HCT116 (cell line): ENCODE measurements around the gene STPG3. TPM values are rescaled to one million over a fixed set of nuclear protein-coding genes. Genes with fewer than 3 reads are reported as not detected.

Experiments used
- ATAC-seq: fragments of 200-7000 bp; cut with Tn5 transposase; 2 replicates; pipeline ENCODE4 v1.9.1; 2020; ENCODE audit warnings: mild to moderate bottlenecking, moderate library complexity
- BruUV-seq: library from RNA; stranded (reverse); fragments of 400-500 nt; replicated peaks from 2 replicates; lab custom pipeline; 2021; lab: Mats Ljungman, UMichigan
- CTCF ChIA-PET: fragments of 300-600 bp; sonication (Branson Sonifier 250); formaldehyde crosslinking; loops from one replicate; lab custom pipeline; 2021; ENCODE audit warnings: antibody characterized with exemption; lab: Charles Lee
- POLR2A ChIA-PET: fragments of 300-600, 350-600 bp; sonication (Branson Sonifier 250); formaldehyde crosslinking; loops from one replicate; lab custom pipeline; 2021; ENCODE audit warnings: antibody characterized with exemption; lab: Charles Lee
- RAD21 ChIA-PET, 2 experiments: fragments of 300-600 bp; sonication (Branson Sonifier 250); formaldehyde crosslinking; loops; one replicate each; lab custom pipeline; 2023; ENCODE audit warnings: low total read pairs in 2 of 2; ENCODE audit not compliant: uncharacterized antibody in 2 of 2, unreplicated experiment in 2 of 2, low non-redundant PET in 1 of 2; lab: Charles Lee
- DNase-seq: peaks from one replicate; pipeline ENCODE4 v3.0.0-alpha.2; 2010; ENCODE audit warnings: low read depth, low spot score
- H2AFZ ChIP-seq: fragments of 200-600 bp; shearing (Covaris generic), sonication (generic); 2 replicates; pipeline ENCODE4 v1.6.1; 2017; ENCODE audit warnings: low read depth, mixed run types, mixed read lengths, antibody characterized with exemption, low read length; ENCODE audit not compliant: poor library complexity, severe bottlenecking
- H3K27ac ChIP-seq: 2 replicates; pipeline ENCODE4 v1.5.1; 2012; ENCODE audit warnings: low read depth, low read length
- H3K27me3 ChIP-seq: fragments of 200-600 bp; sonication (generic); 2 replicates; pipeline ENCODE4 v1.6.1; 2016; ENCODE audit warnings: mixed run types, low read length, mixed read lengths; ENCODE audit not compliant: insufficient read depth
- H3K36me3 ChIP-seq, 2 experiments: fragments of 200-500 bp in 1 of 2; fragments of 200-600 bp in 1 of 2; sonication (Bioruptor generic) in 1 of 2; sonication (generic) in 1 of 2; 2 replicates each; pipeline versions ENCODE4 v1.5.1 to v1.6.1; 2014 to 2016; ENCODE audit warnings: low read length in 2 of 2, inconsistent platforms in 1 of 2, mixed read lengths in 1 of 2, mixed run types in 1 of 2; ENCODE audit not compliant: insufficient read depth in 2 of 2, control insufficient read depth in 1 of 2
- H3K4me1 ChIP-seq, 2 experiments: fragments of 200-600 bp in 1 of 2; sonication (generic) in 1 of 2; 2 replicates each; pipeline versions ENCODE4 v1.5.1 to v1.6.1; 2012 to 2017; ENCODE audit warnings: low read length in 2 of 2, inconsistent platforms in 1 of 2, mild to moderate bottlenecking in 1 of 2, mixed read lengths in 1 of 2, mixed run types in 1 of 2, moderate library complexity in 1 of 2; ENCODE audit not compliant: insufficient read depth in 2 of 2, control insufficient read depth in 1 of 2
- H3K4me2 ChIP-seq: fragments of 200-600 bp; sonication (generic); 2 replicates; pipeline ENCODE4 v1.6.1; 2017; ENCODE audit warnings: mixed run types, low read length, mixed read lengths
- H3K4me3 ChIP-seq, 2 experiments: fragments of 200-600 bp in 1 of 2; sonication (generic) in 1 of 2; replicated peaks in 1 of 2; 2 replicates each; pipeline ENCODE4 v1.5.1; 2011 to 2016; ENCODE audit warnings: low read length in 2 of 2, control low read depth in 1 of 2, low read depth in 1 of 2, mild to moderate bottlenecking in 1 of 2, mixed read lengths in 1 of 2, mixed run types in 1 of 2
- H3K79me2 ChIP-seq: fragments of 200-600 bp; sonication (generic); 2 replicates; pipeline ENCODE4 v1.6.1; 2017; ENCODE audit warnings: mild to moderate bottlenecking, mixed run types, low read length, moderate library complexity, mixed read lengths; ENCODE audit not compliant: insufficient read depth
- H3K9ac ChIP-seq: fragments of 200-600 bp; sonication (generic); 2 replicates; pipeline ENCODE4 v1.6.1; 2016; ENCODE audit warnings: low read length, mixed read lengths
- H3K9me2 ChIP-seq: fragments of 200-600 bp; sonication (generic), shearing (Covaris generic); 2 replicates; pipeline ENCODE4 v1.6.1; 2017; ENCODE audit warnings: mixed run types, mild to moderate bottlenecking, moderate library complexity; ENCODE audit not compliant: insufficient read depth
- H3K9me3 ChIP-seq, 2 experiments: fragments of 200-500 bp in 1 of 2; fragments of 200-600 bp in 1 of 2; sonication (Bioruptor generic) in 1 of 2; sonication (generic) in 1 of 2; 2 replicates each; pipeline ENCODE4 v1.6.1; 2014 to 2017; ENCODE audit warnings: low read length in 2 of 2, mixed read lengths in 2 of 2, inconsistent platforms in 1 of 2, low read depth in 1 of 2, mild to moderate bottlenecking in 1 of 2, mixed run types in 1 of 2, moderate library complexity in 1 of 2; ENCODE audit not compliant: control insufficient read depth in 1 of 2, insufficient read depth in 1 of 2
- H4K20me1 ChIP-seq: fragments of 200-600 bp; sonication (generic), shearing (Covaris generic); 2 replicates; pipeline ENCODE4 v1.6.1; 2017; ENCODE audit warnings: mixed run types, mild to moderate bottlenecking, moderate library complexity; ENCODE audit not compliant: insufficient read depth
- ELF1 ChIP-seq: IDR thresholded peaks from 2 replicates; pipeline ENCODE4 v1.6.1; 2012; ENCODE audit warnings: low read depth, borderline replicate concordance
- EZH2 ChIP-seq: fragments of 200-600 bp; sonication (generic); IDR thresholded peaks from 2 replicates; pipeline ENCODE4 v1.6.1; 2017; ENCODE audit warnings: antibody characterized with exemption, mixed run types
- JUND ChIP-seq: IDR thresholded peaks from 2 replicates; pipeline ENCODE4 v1.6.1; 2012
- RAD21 ChIP-seq: IDR thresholded peaks from 2 replicates; pipeline ENCODE4 v1.6.1; 2012; ENCODE audit warnings: low read depth, mild to moderate bottlenecking
- SP1 ChIP-seq: IDR thresholded peaks from 2 replicates; pipeline ENCODE4 v1.6.1; 2012; ENCODE audit warnings: low read depth
- SRF ChIP-seq: IDR thresholded peaks from 2 replicates; pipeline ENCODE4 v1.6.1; 2012; ENCODE audit warnings: low read depth
- TCF7L2 ChIP-seq: IDR thresholded peaks from 2 replicates; pipeline ENCODE4 v1.7.0; 2011; ENCODE audit warnings: borderline replicate concordance, inconsistent platforms; ENCODE audit not compliant: insufficient read depth, insufficient read length; ENCODE audit errors: extremely low read depth
- YY1 ChIP-seq: IDR thresholded peaks from 2 replicates; pipeline ENCODE4 v1.6.1; 2011; ENCODE audit warnings: low read length, low read depth, moderate library complexity, mild to moderate bottlenecking; ENCODE audit not compliant: insufficient replicate concordance; ENCODE audit errors: extremely low read depth
- ZFX ChIP-seq: fragments of 450-650 bp; IDR thresholded peaks from 2 replicates; pipeline ENCODE4 v1.6.1; 2017
- intact Hi-C: fragments of 100-400 bp; cut with micrococcal nuclease; formaldehyde crosslinking; loops from 2 replicates; pipeline ENCODE4 v1.10.0; 2022
- total RNA-seq: library from RNA; stranded (reverse); gene quantifications from one replicate; pipeline ENCODE4 v1.2.1, GENCODE V29; 2021; ENCODE audit not compliant: unreplicated experiment
- TF ChIP-seq, protein P1 (sequence below), 3 experiments: fragments of 200-600 bp in 1 of 3; sonication (generic) in 1 of 3; IDR thresholded peaks in 2 of 3; conservative IDR thresholded peaks in 1 of 3; 2 replicates each; pipeline ENCODE4 v1.5.1; 2012 to 2017; ENCODE audit warnings: low read depth in 2 of 3, low read length in 2 of 3, antibody characterized with exemption in 1 of 3, borderline replicate concordance in 1 of 3, control low read depth in 1 of 3, mild to moderate bottlenecking in 1 of 3, mixed read lengths in 1 of 3, mixed run types in 1 of 3, moderate library complexity in 1 of 3; ENCODE audit not compliant: insufficient read depth in 1 of 3

STPG3 gene
- total RNA-seq, 1 experiment from 2014 or later: not detected

DNA sequence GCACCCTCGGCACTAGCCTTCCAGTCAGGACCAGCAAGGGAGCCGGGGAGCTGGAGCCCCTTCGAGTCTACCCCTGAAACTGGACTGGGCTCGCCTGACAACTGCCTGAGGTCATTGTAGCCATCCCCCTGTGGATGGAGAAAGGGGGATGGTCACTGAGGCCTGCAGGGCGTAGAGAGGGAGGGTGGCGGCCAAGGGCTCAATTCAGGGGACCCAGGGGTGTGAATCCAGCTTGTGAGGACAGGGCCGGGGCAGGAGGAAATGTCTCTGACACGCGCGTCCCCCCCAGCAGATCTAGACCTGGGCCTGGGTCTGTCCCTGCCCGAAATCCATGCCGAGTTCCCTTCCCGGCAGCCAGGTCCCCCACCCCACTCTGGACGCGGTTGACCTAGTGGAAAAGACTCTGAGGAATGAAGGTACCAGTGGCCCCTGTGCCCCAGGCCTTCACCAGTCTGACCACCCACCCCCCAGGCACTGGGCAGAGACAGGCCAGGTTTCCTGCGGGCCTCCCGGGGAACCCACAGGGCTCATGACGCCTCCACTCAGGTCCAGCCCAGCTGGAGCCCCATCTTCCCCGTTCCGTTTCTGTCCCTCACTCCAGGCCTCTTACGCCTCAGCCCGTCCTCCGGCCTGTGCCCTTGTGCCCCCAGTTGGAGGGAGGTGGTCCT is 19.6 kb upstream of the STPG3 start:
- no peak for TF ChIP-seq ZFX
- no peak for TF ChIP-seq SRF
- TF ChIP-seq, protein P1, sequence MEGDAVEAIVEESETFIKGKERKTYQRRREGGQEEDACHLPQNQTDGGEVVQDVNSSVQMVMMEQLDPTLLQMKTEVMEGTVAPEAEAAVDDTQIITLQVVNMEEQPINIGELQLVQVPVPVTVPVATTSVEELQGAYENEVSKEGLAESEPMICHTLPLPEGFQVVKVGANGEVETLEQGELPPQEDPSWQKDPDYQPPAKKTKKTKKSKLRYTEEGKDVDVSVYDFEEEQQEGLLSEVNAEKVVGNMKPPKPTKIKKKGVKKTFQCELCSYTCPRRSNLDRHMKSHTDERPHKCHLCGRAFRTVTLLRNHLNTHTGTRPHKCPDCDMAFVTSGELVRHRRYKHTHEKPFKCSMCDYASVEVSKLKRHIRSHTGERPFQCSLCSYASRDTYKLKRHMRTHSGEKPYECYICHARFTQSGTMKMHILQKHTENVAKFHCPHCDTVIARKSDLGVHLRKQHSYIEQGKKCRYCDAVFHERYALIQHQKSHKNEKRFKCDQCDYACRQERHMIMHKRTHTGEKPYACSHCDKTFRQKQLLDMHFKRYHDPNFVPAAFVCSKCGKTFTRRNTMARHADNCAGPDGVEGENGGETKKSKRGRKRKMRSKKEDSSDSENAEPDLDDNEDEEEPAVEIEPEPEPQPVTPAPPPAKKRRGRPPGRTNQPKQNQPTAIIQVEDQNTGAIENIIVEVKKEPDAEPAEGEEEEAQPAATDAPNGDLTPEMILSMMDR (IDR thresholded peaks at IDR 0.05 in 2 of 3, conservative IDR thresholded peaks at IDR 0.05 in 1 of 3; ENCODE audit: borderline replicate concordance in 1 of 3, insufficient read depth in 1 of 3, low read depth in 2 of 3, low read length in 2 of 3): no peak
- no peak for TF ChIP-seq SP1
- TF ChIP-seq JUND: no peak
- TF ChIP-seq RAD21: no peak
- no peak for TF ChIP-seq YY1
- TF ChIP-seq TCF7L2: no peak
- Histone ChIP-seq H3K9me3 (no peaks in the 10 kb centered on the region), H2AFZ (no peak overlapping the region), H3K4me3 (no peak overlapping the region), H3K4me2 (no peak overlapping the region), H4K20me1 (no peaks in the 10 kb centered on the region), H3K4me1 (peaks cover 20 to 37% of the 10 kb centered on the region in 2 experiments), H3K9ac (no peak overlapping the region), H3K27me3 (no peaks in the 10 kb centered on the region), H3K79me2 (no peaks in the 10 kb centered on the region), H3K9me2 (no peaks in the 10 kb centered on the region), H3K27ac (no peak overlapping the region), H3K36me3 (no peaks in the 10 kb centered on the region)
- ChIA-PET RAD21 (no interaction called here), CTCF (no interaction called here), POLR2A (no interaction called here)
- no peak for ATAC-seq
- no TSS peak for BruUV-seq
- no peak for DNase-seq
- intact Hi-C loops: no loop called here

GRCh38 chr9:137232101-137232500 is 19.0 kb upstream of the STPG3 start:
- Histone ChIP-seq H3K9me3 (no peaks in the 10 kb centered on the region), H3K27me3 (no peaks in the 10 kb centered on the region), H3K79me2 (no peaks in the 10 kb centered on the region), H2AFZ (no peak overlapping the region), H3K4me3 (no peak overlapping the region), H3K9me2 (no peaks in the 10 kb centered on the region), H3K4me1 (peaks cover 20 to 37% of the 10 kb centered on the region in 2 experiments), H3K9ac (no peak overlapping the region), H3K36me3 (no peaks in the 10 kb centered on the region), H4K20me1 (no peaks in the 10 kb centered on the region), H3K27ac (no peak overlapping the region), H3K4me2 (no peak overlapping the region)
- DNase-seq (no peak), ATAC-seq (no peak)
- TF ChIP-seq EZH2: no peak
- no peak for TF ChIP-seq ELF1
- CTCF ChIA-PET: no interaction called here
- intact Hi-C loops: no loop called here
- POLR2A ChIA-PET: no interaction called here
- RAD21 ChIA-PET: no interaction called here
- no TSS peak for BruUV-seq
